H54 (cell line): ENCODE data around the gene FPR3.

Source experiments
- DNase-seq: peaks from one replicate; pipeline ENCODE4 v3.0.0; 2011; ENCODE audit warnings: low spot score, mixed read lengths; ENCODE audit not compliant: insufficient read length
- FAIRE-seq: peaks from 3 replicates; lab custom pipeline; 2011; peaks lifted over from hg19 to GRCh38; lab: Jason Lieb, UNC
- POLR2A ChIP-seq: IDR thresholded peaks from 2 replicates; pipeline ENCODE4 v1.6.1; 2011; ENCODE audit warnings: low read depth, mild to moderate bottlenecking, low read length

The FPR3 gene

DNA sequence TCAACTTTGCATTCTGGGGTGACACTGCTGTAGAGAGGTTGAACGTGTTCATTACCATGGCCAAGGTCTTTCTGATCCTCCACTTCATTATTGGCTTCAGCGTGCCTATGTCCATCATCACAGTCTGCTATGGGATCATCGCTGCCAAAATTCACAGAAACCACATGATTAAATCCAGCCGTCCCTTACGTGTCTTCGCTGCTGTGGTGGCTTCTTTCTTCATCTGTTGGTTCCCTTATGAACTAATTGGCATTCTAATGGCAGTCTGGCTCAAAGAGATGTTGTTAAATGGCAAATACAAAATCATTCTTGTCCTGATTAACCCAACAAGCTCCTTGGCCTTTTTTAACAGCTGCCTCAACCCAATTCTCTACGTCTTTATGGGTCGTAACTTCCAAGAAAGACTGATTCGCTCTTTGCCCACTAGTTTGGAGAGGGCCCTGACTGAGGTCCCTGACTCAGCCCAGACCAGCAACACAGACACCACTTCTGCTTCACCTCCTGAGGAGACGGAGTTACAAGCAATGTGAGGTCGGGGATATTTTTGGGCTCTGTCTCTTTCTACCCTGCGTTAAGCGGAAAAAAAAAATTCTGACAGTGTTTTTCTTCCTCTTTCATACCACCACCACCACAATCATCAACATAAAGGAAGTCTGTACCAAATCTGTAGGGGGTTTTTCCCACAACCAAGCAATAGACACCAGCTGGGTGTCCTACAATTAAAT, 29.5 kb downstream of the FPR3 start:
- no peak for TF ChIP-seq POLR2A
- DNase-seq (no peak), FAIRE-seq (no peak)

GRCh38 chr19:51830274-51830673, 35.3 kb downstream of the FPR3 start:
- no peak for DNase-seq
- TF ChIP-seq POLR2A, result no peak
- FAIRE-seq, result no peak

DNA sequence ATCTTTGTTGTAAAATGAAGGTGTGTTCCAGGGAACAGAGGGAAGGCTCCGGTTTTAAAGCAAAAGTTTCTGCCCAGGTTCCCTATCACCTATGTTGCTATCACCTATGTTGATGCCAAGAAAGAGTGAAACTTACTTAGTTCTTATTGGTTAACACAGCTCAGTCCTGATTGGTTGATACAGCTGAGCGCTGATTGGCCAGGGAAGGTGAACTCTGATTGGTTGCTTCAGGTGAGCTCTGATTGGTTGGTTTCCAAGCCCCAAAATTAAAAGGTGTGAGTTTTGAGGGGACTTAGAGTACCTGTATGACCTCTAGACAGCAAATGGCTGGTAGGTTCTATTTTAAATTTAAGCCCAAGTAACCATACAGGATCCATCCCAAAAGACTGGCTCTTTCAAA, 42.2 kb downstream of the FPR3 start:
- FAIRE-seq (no peak), DNase-seq (no peak)
- no peak for TF ChIP-seq POLR2A

- FAIRE-seq (no peak), DNase-seq (no peak)
- TF ChIP-seq POLR2A, result no peak
Measured at GRCh38 chr19:51861870-51862622, 67.1 kb downstream of the FPR3 start.

GRCh38 chr19:51873097-51873496, 78.1 kb downstream of the FPR3 start:
- FAIRE-seq (no peak), DNase-seq (no peak)
- TF ChIP-seq POLR2A, result no peak
